Mesothelial cell of epicardium (in vitro differentiated cells): ENCODE results near the gene GARIN3. TPM values are rescaled to one million over a fixed set of nuclear protein-coding genes. Genes with fewer than 3 reads are reported as not detected.

Experiments
- DNase-seq, 2 experiments: peaks; one replicate each; pipeline ENCODE4 v3.0.0; 2021; ENCODE audit warnings: low spot score in 2 of 2; ENCODE audit not compliant: unreplicated experiment in 2 of 2
- H3K27ac Mint-ChIP-seq: 2 replicates; pipeline ENCODE4 v1.8.0; 2021; ENCODE audit warnings: mixed read lengths
- H3K27me3 Mint-ChIP-seq: 2 replicates; pipeline ENCODE4 v1.8.0; 2021; ENCODE audit warnings: low read depth, mixed read lengths
- H3K36me3 Mint-ChIP-seq: 2 replicates; pipeline ENCODE4 v1.8.0; 2021; ENCODE audit warnings: mixed read lengths
- H3K4me1 Mint-ChIP-seq: 2 replicates; pipeline ENCODE4 v1.8.0; 2021; ENCODE audit warnings: mixed read lengths
- H3K4me3 Mint-ChIP-seq: 2 replicates; pipeline ENCODE4 v1.8.0; 2021; ENCODE audit warnings: mild to moderate bottlenecking, moderate library complexity, mixed read lengths
- H3K9me3 Mint-ChIP-seq: 2 replicates; pipeline ENCODE4 v1.8.0; 2021; ENCODE audit warnings: mixed read lengths
- CTCF ChIP-seq: fragments of 200-600 bp; sonication (generic); IDR thresholded peaks from one replicate; pipeline ENCODE4 v1.5.0; 2021; ENCODE audit warnings: antibody characterized with exemption; ENCODE audit not compliant: unreplicated experiment
- total RNA-seq: library from RNA; stranded (reverse); gene quantifications from 3 replicates; pipeline ENCODE4 v1.2.1, GENCODE V29; 2021

GARIN3 gene
- total RNA-seq, 1 donor from 2014 or later: not detected

GRCh38 chr5:157168286-157168685 lies 2.2 kb upstream of the GARIN3 start:
- Mint-ChIP-seq H3K9me3 (peaks cover 18% of the 10 kb centered on the region), H3K36me3 (no peaks in the 10 kb centered on the region), H3K4me3 (no peak overlapping the region), H3K27ac (no peak overlapping the region), H3K4me1 (no peaks in the 10 kb centered on the region), H3K27me3 (peaks cover 17% of the 10 kb centered on the region)
- TF ChIP-seq CTCF: no peak
- no peak for DNase-seq

DNA sequence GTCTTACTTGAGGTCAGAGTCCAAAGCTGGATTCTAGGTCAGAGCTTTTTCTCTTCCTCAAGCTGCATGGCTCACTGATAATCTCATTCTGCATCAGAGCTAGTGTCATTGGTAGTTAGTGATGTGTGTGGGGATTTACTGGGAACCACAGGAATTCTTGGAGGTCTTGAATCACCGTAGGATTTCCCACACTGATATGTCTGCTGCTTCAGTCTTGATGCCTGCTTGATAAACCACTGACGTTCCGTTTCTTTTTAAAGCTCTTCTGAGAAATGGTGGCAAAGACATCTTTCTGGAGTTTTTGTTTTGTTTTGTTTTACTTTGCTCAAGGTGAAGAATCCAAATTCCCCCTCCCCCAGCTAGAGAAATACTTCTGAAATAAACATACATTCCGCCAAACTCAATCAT lies 1.2 kb upstream of the GARIN3 start:
- TF ChIP-seq CTCF: no peak
- no peak for DNase-seq
- peaks cover 18% of the 10 kb centered on the region for H3K9me3 Mint-ChIP-seq
- peaks cover 22% of the 10 kb centered on the region for H3K27me3 Mint-ChIP-seq
- no peak overlapping the region for H3K27ac Mint-ChIP-seq
- no peaks in the 10 kb centered on the region for H3K36me3 Mint-ChIP-seq
- no peak overlapping the region for H3K4me3 Mint-ChIP-seq
- H3K4me1 Mint-ChIP-seq: no peaks in the 10 kb centered on the region

- H3K36me3 Mint-ChIP-seq: no peaks in the 10 kb centered on the region
- no peak for DNase-seq
- H3K27ac Mint-ChIP-seq: no peak overlapping the region
- H3K9me3 Mint-ChIP-seq: peaks cover 12% of the 10 kb centered on the region
- H3K27me3 Mint-ChIP-seq: peaks cover 22% of the 10 kb centered on the region
- TF ChIP-seq CTCF: no peak
- no peaks in the 10 kb centered on the region for H3K4me1 Mint-ChIP-seq
- no peak overlapping the region for H3K4me3 Mint-ChIP-seq
These were observed 396 bp downstream of the GARIN3 start for GRCh38 chr5:157165668-157166067.

DNA sequence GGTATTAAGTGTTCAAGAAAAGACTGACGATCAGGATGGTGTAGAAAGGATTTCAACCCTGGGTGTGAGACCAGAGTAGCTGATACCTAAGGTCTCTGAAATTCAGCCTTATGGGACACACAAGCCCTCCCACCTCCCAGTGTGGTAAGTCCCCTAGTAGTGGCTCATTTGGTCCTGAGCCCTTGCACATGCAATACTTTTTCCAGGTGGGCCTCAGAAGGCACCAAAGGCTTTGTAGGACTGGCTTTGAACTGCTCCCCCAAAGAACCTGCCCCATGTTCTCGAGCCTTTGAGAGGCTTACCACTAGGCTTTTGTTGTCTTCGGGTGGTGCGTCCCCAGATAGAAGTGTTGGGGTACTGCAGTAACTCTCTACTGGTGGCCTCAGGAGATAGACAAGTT lies 803 bp downstream of the GARIN3 start:
- no peak overlapping the region for H3K27ac Mint-ChIP-seq
- no peak for TF ChIP-seq CTCF
- H3K4me3 Mint-ChIP-seq: no peak overlapping the region
- peaks cover 22% of the 10 kb centered on the region for H3K27me3 Mint-ChIP-seq
- H3K9me3 Mint-ChIP-seq: peaks cover 8% of the 10 kb centered on the region
- no peak for DNase-seq
- H3K4me1 Mint-ChIP-seq: no peaks in the 10 kb centered on the region
- no peaks in the 10 kb centered on the region for H3K36me3 Mint-ChIP-seq

DNA sequence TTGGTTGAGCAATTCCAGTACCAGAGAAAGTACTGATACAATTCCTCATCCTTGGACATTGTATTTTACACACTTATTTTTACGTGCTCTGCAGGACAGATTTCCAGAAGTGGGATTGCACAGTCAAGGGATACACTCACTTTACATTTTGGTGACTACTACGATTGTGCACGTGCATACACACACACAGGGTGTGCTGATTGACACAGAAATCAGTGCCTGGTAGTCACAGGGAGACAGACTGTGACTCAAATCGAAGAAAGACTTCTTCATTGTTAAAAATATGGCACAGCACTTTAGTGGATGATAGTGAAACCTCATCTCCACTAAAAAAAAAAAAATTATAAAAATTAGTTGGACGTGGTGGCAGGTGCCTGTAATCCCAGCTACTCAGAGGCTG lies 1.5 kb downstream of the GARIN3 start:
- TF ChIP-seq CTCF: no peak
- H3K4me3 Mint-ChIP-seq: no peak overlapping the region

GRCh38 chr5:157162919-157163510 lies 3.0 kb downstream of the GARIN3 start:
- H3K27ac Mint-ChIP-seq: no peak overlapping the region

More for the DNA sequence above, 1.5 kb downstream of the GARIN3 start:
- Mint-ChIP-seq H3K4me1 (no peaks in the 10 kb centered on the region), H3K27ac (no peak overlapping the region), H3K9me3 (peaks cover 4% of the 10 kb centered on the region), H3K27me3 (peaks cover 27% of the 10 kb centered on the region), H3K36me3 (no peaks in the 10 kb centered on the region)
- no peak for DNase-seq

More at GRCh38 chr5:157162919-157163510, 3.0 kb downstream of the GARIN3 start:
- TF ChIP-seq CTCF: no peak
- DNase-seq: no peak
- Mint-ChIP-seq H3K36me3 (no peaks in the 10 kb centered on the region), H3K4me1 (no peaks in the 10 kb centered on the region), H3K4me3 (no peak overlapping the region), H3K9me3 (no peaks in the 10 kb centered on the region), H3K27me3 (peaks cover 35% of the 10 kb centered on the region)
